Thoracic aorta (tissue), 2 donors: ENCODE results near the gene JAKMIP1. TPM values are rescaled to one million over a fixed set of nuclear protein-coding genes. Genes with fewer than 3 reads are reported as not detected.

Experiments
- ATAC-seq: fragments of 150-250 bp; one replicate; pipeline ENCODE4 v1.8.0; 2017; ENCODE audit warnings: low read depth; ENCODE audit not compliant: insufficient number of reproducible peaks, low FRiP score
- DNase-seq: peaks from one replicate; pipeline ENCODE4 v3.0.0-alpha.2; 2020; ENCODE audit warnings: low spot score
- H3K27ac ChIP-seq, 2 donors: fragments of 200-600 bp; sonication (generic); 1 replicate in 1 of 2; 2 replicates in 1 of 2; pipeline ENCODE4 v1.5.1; 2016; ENCODE audit warnings: mild to moderate bottlenecking in 2 of 2, moderate library complexity in 2 of 2
- H3K27me3 ChIP-seq: fragments of 200-600 bp; sonication (generic); replicated peaks from 2 replicates; pipeline ENCODE4 v1.6.0; 2016; ENCODE audit warnings: mild to moderate bottlenecking; ENCODE audit not compliant: insufficient read depth
- H3K36me3 ChIP-seq: fragments of 200-600 bp; sonication (generic); one replicate; pipeline ENCODE4 v1.5.1; 2016
- H3K4me1 ChIP-seq, 2 donors: fragments of 200-600 bp; sonication (generic); 1 replicate in 1 of 2; 2 replicates in 1 of 2; pipeline versions ENCODE4 v1.5.1 to v1.6.0; 2016; ENCODE audit warnings: low read depth in 2 of 2, mild to moderate bottlenecking in 1 of 2; ENCODE audit not compliant: control insufficient read depth in 1 of 2
- H3K4me3 ChIP-seq: fragments of 200-600 bp; sonication (generic); 2 replicates; pipeline ENCODE4 v1.5.1; 2016; ENCODE audit warnings: mild to moderate bottlenecking
- H3K9me3 ChIP-seq: fragments of 200-600 bp; sonication (generic); 2 replicates; pipeline ENCODE4 v1.5.1; 2016
- total RNA-seq, 2 donors: library from RNA; depleted of rRNA; stranded (reverse); fragments of >200 nt; gene quantifications; one replicate each; pipeline versions ENCODE4 v1.1.0 to v1.2.3, GENCODE V29; 2016
- TF ChIP-seq, protein P1 (sequence below): fragments of 200-600 bp; sonication (generic); IDR thresholded peaks from one replicate; pipeline ENCODE4 v1.5.1; 2019; ENCODE audit warnings: antibody characterized with exemption

JAKMIP1 gene
- total RNA-seq, 2 donors from 2014 or later: 0.28 to 0.81 TPM

DNA sequence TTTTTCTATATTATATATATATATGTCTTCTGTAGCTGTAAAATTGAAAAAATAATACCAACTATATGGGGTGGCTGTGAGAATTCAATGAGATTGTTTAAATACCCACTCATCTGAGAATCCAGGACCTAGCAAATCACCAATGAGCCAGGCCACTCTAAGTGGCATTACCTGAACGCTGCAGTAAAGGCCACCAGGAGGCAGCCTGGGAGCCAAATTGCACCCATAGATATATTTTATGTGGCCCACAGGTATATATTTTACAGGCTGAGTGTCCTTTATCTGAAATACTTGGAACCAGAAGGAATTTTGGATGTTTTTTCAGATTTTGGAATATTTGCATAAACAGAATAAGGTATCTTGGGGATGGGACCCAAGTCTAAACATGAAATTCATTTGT lies 124.0 kb downstream of the JAKMIP1 start:
- Histone ChIP-seq H3K36me3 (no peaks in the 10 kb centered on the region), H3K4me1 (no peaks in the 10 kb centered on the region), H3K4me3 (no peak overlapping the region), H3K27ac (no peak overlapping the region), H3K27me3 (no peaks in the 10 kb centered on the region), H3K9me3 (no peaks in the 10 kb centered on the region)
- TF ChIP-seq, protein P1, sequence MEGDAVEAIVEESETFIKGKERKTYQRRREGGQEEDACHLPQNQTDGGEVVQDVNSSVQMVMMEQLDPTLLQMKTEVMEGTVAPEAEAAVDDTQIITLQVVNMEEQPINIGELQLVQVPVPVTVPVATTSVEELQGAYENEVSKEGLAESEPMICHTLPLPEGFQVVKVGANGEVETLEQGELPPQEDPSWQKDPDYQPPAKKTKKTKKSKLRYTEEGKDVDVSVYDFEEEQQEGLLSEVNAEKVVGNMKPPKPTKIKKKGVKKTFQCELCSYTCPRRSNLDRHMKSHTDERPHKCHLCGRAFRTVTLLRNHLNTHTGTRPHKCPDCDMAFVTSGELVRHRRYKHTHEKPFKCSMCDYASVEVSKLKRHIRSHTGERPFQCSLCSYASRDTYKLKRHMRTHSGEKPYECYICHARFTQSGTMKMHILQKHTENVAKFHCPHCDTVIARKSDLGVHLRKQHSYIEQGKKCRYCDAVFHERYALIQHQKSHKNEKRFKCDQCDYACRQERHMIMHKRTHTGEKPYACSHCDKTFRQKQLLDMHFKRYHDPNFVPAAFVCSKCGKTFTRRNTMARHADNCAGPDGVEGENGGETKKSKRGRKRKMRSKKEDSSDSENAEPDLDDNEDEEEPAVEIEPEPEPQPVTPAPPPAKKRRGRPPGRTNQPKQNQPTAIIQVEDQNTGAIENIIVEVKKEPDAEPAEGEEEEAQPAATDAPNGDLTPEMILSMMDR: no peak
- ATAC-seq: no peak
- no peak for DNase-seq

DNA sequence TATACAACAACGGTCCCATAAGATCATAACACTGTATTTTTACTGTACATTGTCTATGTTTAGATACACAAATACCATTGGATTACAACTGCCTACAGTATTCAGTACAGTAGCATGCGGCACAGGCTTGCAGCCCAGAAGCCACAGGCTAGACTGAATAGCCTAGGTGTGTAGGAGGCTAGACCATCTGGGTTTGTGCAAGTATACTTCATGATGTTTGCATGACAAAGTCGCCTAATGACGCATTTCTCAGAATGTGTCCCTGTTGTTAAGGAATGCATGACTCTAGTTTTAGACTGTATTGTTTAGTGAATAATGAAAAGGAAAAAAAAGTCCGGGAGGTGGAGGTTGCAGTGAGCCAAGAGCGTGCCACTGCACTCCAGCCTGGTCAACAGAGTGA lies 125.6 kb downstream of the JAKMIP1 start:
- TF ChIP-seq, protein P1: no peak
- DNase-seq (no peak), ATAC-seq (no peak)
- Histone ChIP-seq H3K4me3 (no peak overlapping the region), H3K4me1 (no peaks in the 10 kb centered on the region), H3K9me3 (no peaks in the 10 kb centered on the region), H3K27me3 (no peaks in the 10 kb centered on the region), H3K36me3 (no peaks in the 10 kb centered on the region), H3K27ac (no peak overlapping the region)

DNA sequence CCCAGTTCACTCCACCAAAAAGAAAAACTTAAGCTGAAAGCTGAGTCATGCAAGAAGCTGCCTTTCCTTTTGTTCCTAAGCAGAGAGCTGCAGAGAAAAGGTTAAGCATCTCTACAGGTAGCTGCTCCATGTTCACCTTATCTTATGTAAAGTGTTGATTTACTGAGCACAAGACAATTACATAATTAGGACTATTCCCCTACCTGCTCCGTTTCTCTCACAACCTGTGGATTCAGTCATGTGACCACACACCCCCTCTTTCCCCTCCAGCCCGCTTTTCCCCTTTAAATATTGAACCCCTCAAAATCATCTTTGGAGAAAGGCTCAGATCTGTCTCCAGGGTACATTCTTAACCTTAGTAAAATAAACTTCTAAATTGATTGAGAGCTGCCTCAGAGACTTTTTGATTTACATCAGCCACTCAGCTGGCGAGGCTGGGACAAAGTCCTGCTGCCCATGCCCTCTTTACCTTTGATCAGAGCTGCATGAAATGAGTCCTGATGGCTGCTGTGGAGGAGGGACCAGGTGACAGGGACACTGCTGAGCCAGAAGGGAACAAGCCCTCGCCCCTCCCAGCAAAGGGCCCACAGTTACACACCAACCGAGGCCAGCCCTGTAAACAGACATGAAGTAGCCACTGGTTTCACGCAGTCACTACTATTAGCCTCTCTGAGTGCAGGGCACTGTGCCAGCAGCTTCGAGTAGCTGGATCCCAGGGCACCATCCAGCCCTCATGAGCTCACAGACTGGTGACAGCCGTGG lies 128.2 kb downstream of the JAKMIP1 start:
- DNase-seq: no peak
- Histone ChIP-seq H3K4me1 (no peaks in the 10 kb centered on the region), H3K36me3 (no peaks in the 10 kb centered on the region), H3K27ac (no peak overlapping the region), H3K27me3 (no peaks in the 10 kb centered on the region), H3K4me3 (no peak overlapping the region), H3K9me3 (no peaks in the 10 kb centered on the region)
- no peak for ATAC-seq
- TF ChIP-seq, protein P1: no peak

DNA sequence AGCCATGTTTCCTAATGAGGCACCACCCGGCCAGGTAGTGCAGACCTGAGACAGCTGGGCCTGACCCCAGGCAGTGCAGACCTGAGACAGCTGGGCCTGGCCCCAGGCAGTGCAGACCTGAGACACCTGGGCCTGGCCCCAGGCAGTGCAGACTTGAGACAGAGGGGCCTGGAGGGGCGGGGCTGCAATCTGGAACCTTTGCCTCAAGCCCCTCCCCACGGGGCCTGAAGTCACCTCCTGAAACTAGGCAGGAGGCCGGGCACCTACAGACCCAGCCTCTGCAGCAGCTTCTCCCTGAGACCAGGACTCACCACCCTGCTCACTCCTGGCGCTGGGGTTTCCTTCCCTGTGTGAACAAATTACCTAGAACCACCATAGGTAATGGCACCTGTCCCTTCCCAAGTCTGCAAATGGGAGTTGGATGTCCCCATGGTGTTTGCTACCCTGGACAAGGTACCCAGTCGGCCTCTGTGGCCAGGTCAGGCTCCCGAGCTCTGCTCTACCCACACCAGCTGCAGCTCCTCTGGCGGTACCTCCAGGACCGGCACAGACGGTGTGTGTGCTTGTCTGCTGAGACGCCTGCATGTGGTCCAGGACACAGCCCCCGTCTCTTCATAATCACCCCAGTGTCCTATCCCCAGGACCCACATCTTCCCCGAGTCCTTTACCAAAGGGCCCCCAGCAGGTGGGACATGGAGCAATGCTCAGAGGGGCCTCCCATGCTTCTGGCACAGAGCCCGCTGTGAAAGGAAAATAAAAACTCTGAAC lies 129.0 kb downstream of the JAKMIP1 start:
- TF ChIP-seq, protein P1: no peak
- Histone ChIP-seq H3K4me3 (no peak overlapping the region), H3K4me1 (no peaks in the 10 kb centered on the region), H3K27ac (no peak overlapping the region), H3K27me3 (no peaks in the 10 kb centered on the region), H3K9me3 (no peaks in the 10 kb centered on the region), H3K36me3 (no peaks in the 10 kb centered on the region)
- no peak for ATAC-seq
- DNase-seq: no peak

DNA sequence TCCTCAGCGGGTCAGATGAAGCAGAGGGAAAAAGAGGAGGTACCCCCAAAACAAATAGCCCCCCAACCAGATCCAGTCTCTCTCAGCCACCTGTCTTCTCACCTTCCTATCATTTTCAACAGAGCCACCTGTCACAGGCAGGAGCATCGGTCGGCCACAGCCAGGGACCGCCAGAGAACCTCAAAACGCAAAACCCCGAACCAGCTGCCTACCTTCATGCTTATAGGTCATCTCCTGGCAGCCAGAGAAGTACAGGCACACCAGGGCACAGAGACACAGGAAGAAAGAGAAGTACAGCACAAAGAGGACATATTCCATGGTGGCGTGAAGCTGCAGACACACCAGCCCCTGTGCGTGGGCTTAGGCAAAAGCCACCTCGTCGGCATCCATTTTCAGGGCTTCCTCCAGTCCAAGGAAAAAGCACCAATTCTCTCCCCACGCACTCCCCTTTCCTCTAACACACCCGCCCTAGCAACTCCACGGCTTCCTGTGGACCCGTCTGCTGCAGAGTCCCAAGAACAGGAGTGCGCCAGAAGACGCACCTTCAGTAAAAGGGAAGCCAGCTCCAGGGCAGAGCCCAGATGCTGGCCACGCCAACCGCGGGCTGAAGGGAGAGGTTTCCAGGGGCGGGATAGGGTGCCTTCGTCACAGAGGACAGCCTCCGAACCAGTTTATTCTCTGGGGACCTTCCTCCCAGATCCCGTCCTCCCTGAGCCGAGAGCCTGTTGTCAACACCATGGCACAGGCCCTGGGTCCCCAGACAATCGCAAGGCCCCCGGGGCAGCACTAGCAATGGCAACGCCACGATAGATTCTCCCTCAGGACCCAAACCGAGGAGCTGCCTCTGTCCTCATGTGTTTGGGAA lies 130.3 kb downstream of the JAKMIP1 start:
- TF ChIP-seq, protein P1: no peak
- H3K36me3 ChIP-seq: no peaks in the 10 kb centered on the region
- H3K4me3 ChIP-seq: no peak overlapping the region
- ATAC-seq (no peak), DNase-seq (no peak)
- H3K4me1 ChIP-seq: no peaks in the 10 kb centered on the region
- no peak overlapping the region for H3K27ac ChIP-seq
- no peaks in the 10 kb centered on the region for H3K9me3 ChIP-seq
- H3K27me3 ChIP-seq: no peaks in the 10 kb centered on the region
